ENCODE data around the gene RAB3C. TPM values are rescaled to one million over a fixed set of nuclear protein-coding genes. Genes with fewer than 3 reads are reported as not detected.

Gene RAB3C
- total RNA-seq, 1 donor from 2014 or later: 2.5 TPM

GRCh38 chr5:58804291-58804690 lies 221.4 kb downstream of the RAB3C start:
- Histone ChIP-seq H3K4me3 (no peak overlapping the region), H3K4me1 (no peaks in the 10 kb centered on the region), H3K9me3 (no peaks in the 10 kb centered on the region), H3K27me3 (no peaks in the 10 kb centered on the region), H3K27ac (no peak overlapping the region), H3K36me3 (no peaks in the 10 kb centered on the region)
- no peak for DNase-seq (ENCODE audit: extremely low spot score in 2 of 2)
- intact Hi-C loops (cut with DNase I): no loop called here
- TF ChIP-seq POLR2AphosphoS5 (IDR thresholded peaks at IDR 0.05; ENCODE audit: insufficient read depth in 1 of 2, low read depth in 1 of 2): no peak

GRCh38 chr5:58810086-58810485 lies 227.2 kb downstream of the RAB3C start:
- Histone ChIP-seq H3K27me3 (no peaks in the 10 kb centered on the region), H3K4me1 (no peaks in the 10 kb centered on the region), H3K27ac (no peak overlapping the region), H3K36me3 (no peaks in the 10 kb centered on the region), H3K4me3 (no peak overlapping the region), H3K9me3 (no peaks in the 10 kb centered on the region)
- intact Hi-C loops (cut with DNase I): no loop called here
- DNase-seq (ENCODE audit: extremely low spot score in 2 of 2): no peak
- TF ChIP-seq, protein P1, sequence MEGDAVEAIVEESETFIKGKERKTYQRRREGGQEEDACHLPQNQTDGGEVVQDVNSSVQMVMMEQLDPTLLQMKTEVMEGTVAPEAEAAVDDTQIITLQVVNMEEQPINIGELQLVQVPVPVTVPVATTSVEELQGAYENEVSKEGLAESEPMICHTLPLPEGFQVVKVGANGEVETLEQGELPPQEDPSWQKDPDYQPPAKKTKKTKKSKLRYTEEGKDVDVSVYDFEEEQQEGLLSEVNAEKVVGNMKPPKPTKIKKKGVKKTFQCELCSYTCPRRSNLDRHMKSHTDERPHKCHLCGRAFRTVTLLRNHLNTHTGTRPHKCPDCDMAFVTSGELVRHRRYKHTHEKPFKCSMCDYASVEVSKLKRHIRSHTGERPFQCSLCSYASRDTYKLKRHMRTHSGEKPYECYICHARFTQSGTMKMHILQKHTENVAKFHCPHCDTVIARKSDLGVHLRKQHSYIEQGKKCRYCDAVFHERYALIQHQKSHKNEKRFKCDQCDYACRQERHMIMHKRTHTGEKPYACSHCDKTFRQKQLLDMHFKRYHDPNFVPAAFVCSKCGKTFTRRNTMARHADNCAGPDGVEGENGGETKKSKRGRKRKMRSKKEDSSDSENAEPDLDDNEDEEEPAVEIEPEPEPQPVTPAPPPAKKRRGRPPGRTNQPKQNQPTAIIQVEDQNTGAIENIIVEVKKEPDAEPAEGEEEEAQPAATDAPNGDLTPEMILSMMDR (IDR thresholded peaks at IDR 0.05): no peak
- TF ChIP-seq POLR2AphosphoS5 (IDR thresholded peaks at IDR 0.05; ENCODE audit: insufficient read depth in 1 of 2, low read depth in 1 of 2): no peak

DNA sequence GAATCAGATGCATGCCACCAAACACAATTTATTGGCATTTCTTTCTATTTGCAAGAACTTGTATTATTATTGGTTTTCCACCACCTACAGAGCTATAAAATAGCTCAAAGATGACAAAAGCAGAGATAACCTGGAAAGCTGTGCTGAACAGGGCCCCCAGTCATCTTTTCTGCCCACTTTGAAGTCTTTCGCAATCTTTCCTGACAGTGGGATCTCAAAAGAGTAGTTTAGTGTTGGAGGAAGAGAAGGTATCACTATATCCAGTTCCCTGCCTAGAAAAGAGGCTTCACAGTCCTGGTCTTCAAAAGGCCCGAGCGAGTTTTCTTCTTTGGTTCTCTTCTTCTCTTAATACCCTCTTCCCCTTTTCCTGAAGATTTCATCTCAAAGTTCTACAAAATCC lies 231.0 kb downstream of the RAB3C start:
- intact Hi-C loops (cut with DNase I): no loop called here
- no peaks in the 10 kb centered on the region for H3K9me3 ChIP-seq
- no peak for DNase-seq (ENCODE audit: extremely low spot score in 2 of 2)
- H3K4me3 ChIP-seq: no peak overlapping the region
- H3K36me3 ChIP-seq: no peaks in the 10 kb centered on the region
- no peak overlapping the region for H3K27ac ChIP-seq
- TF ChIP-seq, protein P1 (IDR thresholded peaks at IDR 0.05): no peak
- TF ChIP-seq POLR2A (IDR thresholded peaks at IDR 0.05) (no peak), POLR2AphosphoS5 (IDR thresholded peaks at IDR 0.05; ENCODE audit: insufficient read depth in 1 of 2, low read depth in 1 of 2) (no peak)
- no peaks in the 10 kb centered on the region for H3K27me3 ChIP-seq
- no peaks in the 10 kb centered on the region for H3K4me1 ChIP-seq

DNA sequence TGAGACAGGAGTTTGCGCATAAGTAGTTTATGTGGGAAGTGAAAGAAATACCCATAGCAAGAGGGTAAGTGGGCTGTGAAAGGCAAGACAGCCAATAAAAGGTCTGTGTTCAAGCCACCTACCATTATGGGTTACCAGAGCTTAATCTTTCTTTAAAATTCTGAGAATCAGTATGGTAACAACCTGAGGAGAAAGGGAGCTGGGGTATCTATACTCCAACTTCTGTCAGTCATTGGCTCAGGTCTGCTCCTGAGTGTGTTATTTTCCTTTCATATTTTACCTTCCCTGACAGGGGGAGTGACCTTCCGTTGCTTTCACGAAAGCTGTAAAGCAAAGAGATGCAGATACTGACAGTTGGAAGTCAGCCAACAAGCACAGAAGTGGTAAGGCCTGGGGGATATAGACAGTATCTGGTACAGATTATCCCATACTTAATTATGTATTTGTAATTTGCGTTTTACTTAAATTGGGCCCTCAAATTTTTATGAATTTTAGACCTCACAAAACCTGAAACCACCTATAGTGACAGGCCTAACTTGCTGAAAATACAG lies 233.4 kb downstream of the RAB3C start:
- intact Hi-C loops (cut with DNase I): no loop called here
- no peak overlapping the region for H3K4me3 ChIP-seq
- TF ChIP-seq, protein P1 (IDR thresholded peaks at IDR 0.05): no peak
- TF ChIP-seq POLR2A (IDR thresholded peaks at IDR 0.05) (no peak), POLR2AphosphoS5 (IDR thresholded peaks at IDR 0.05; ENCODE audit: insufficient read depth in 1 of 2, low read depth in 1 of 2) (no peak)
- H3K27me3 ChIP-seq: no peaks in the 10 kb centered on the region
- no peaks in the 10 kb centered on the region for H3K4me1 ChIP-seq
- no peak overlapping the region for H3K27ac ChIP-seq
- H3K36me3 ChIP-seq: no peaks in the 10 kb centered on the region
- no peaks in the 10 kb centered on the region for H3K9me3 ChIP-seq
- no peak for DNase-seq (ENCODE audit: extremely low spot score in 2 of 2)

- no peaks in the 10 kb centered on the region for H3K36me3 ChIP-seq
- no peak overlapping the region for H3K4me3 ChIP-seq
- DNase-seq (ENCODE audit: extremely low spot score in 2 of 2): no peak
- H3K9me3 ChIP-seq: no peaks in the 10 kb centered on the region
- intact Hi-C loops (cut with DNase I): no loop called here
- no peak for TF ChIP-seq POLR2AphosphoS5 (IDR thresholded peaks at IDR 0.05; ENCODE audit: insufficient read depth in 1 of 2, low read depth in 1 of 2)
- no peak for TF ChIP-seq POLR2A (IDR thresholded peaks at IDR 0.05)
- TF ChIP-seq, protein P1 (IDR thresholded peaks at IDR 0.05): no peak
- no peaks in the 10 kb centered on the region for H3K27me3 ChIP-seq
- no peak overlapping the region for H3K27ac ChIP-seq
- no peaks in the 10 kb centered on the region for H3K4me1 ChIP-seq
Observed at GRCh38 chr5:58818465-58818864, 235.6 kb downstream of the RAB3C start.

All from vagina (tissue), 2 donors.